Measurements from ENCODE around the gene PLA2G4B. TPM values are rescaled to one million over a fixed set of nuclear protein-coding genes. Genes with fewer than 3 reads are reported as not detected.

PLA2G4B gene
- total RNA-seq = 0.66 and 1.7 TPM in 2 replicates

DNA sequence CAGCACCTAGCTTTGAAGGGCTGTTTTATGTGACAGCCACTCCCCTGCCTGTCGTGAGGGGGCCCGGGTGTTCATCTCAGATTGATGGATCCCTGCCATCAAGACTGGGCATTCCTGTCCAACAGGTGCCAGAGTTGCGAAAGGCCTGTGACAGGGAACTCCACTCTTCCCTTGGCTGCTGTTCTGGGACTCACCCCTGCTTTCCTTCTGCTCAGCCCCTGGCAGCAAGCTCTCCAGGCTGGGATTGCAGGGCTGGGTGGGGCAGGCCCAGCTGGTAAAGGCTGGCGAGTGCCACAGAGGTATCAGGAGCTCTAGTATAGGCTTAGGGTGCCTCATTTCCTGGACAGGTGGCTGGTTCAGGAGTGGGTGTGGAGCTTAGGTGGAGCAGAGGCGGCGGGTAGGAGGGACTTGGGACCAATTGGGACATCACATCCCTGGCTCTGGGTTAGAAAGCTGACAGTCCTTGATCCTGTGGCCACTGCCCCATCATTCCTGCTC lies at the start of gene PLA2G4B:
Gene PLA2G4B (plus strand): TSS at position 448 of the 498 bp plus-strand sequence. CDS start 67 bp downstream, outside the sequence.

GRCh38 chr15:41827880-41828806 lies 10.5 kb upstream of the PLA2G4B start, which contains the start of gene JMJD7:
TSS of gene JMJD7 (plus strand) at chr15:41828092. CDS start at chr15:41828125, 33 bp downstream.

DNA sequence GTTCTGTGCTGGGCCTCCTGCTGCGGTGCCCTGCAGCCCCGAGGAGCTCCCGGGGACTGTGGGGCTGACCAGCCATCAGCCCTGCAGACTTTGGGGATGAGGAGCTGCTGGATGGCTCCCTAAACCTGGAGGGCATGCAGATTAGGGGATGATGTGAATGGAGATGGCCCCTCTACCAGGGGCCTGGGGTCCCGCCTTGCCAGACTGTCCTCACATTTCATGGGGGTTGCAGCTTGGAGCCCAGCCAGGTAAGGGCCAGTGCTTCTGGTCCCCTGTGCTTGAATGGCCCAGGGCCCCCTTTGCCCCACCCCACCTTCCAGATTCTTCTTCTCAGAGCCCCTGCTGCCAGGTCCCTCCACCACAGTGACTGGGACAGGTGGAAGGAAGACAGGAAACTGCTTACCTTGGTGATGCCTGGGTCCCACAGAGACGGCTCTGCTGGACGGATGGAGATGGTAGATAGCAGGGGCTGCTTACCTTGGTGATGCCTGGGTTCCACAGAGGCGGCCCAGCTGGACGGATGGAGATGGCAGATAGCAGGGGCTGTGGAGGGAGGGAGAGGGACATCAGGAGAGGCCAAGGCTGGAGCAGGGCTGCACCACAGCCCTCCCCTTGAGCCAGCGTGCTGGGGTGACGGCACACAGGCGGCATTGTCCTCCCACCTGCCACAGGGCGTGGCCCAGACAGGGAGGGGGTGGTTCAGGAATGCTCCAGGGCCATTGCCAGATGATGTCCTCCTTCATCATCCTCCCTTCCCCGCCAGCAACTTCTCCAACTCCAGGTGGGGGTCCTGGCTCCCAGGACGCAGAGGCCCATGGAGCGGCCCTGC lies 55.0 kb downstream of the PLA2G4B start, which contains the start of gene SPTBN5:
Gene SPTBN5 (minus strand): TSS at position 632 of the 829 bp plus-strand sequence. CDS start 556 bp downstream, at position 76.

Small RNAs within 50 kb of the gene (small RNA-seq; reads per million reads assigned to genes)
- not detected for gene JMJD7-PLA2G4B (ENCODE audit: low replicate concordance)
- gene MIR4310 (ENCODE audit: low replicate concordance) = not detected
- not detected for gene RNA5SP393 (ENCODE audit: low replicate concordance)

Other genes with a start within 250 kb of the PLA2G4B start
- 29.1 and 40.8 TPM in 2 replicates for gene MGA, start 178.4 kb upstream of the PLA2G4B start, total RNA-seq
- gene MAPKBP1, start 64.4 kb upstream of the PLA2G4B start, total RNA-seq = 14.7 and 58.0 TPM in 2 replicates
- gene JMJD7, start 10.8 kb upstream of the PLA2G4B start, total RNA-seq = 3.9 and 6.0 TPM in 2 replicates
- 0.44 and 2.4 TPM in 2 replicates for gene SPTBN5, start 55.2 kb downstream of the PLA2G4B start, total RNA-seq
- 14.7 and 60.0 TPM in 2 replicates for gene EHD4, start 133.7 kb downstream of the PLA2G4B start, total RNA-seq
- not detected in 2 replicates for gene PLA2G4E, start 182.2 kb downstream of the PLA2G4B start, total RNA-seq